Measurements from ENCODE around the gene FBN1.

Gene FBN1

GRCh38 chr15:48437178-48437577 is 208.3 kb downstream of the FBN1 start:
- Histone ChIP-seq H3K27ac (ENCODE audit: low read length) (no peak overlapping the region), H3K4me3 (ENCODE audit: low read length in 2 of 2) (no peak overlapping the region), H3K27me3 (ENCODE audit: control insufficient read depth in 1 of 2, insufficient read depth in 2 of 2, low read length in 2 of 2) (no peaks in the 10 kb centered on the region), H3K4me1 (ENCODE audit: control insufficient read depth, insufficient read depth, low read length) (no peaks in the 10 kb centered on the region), H3K36me3 (ENCODE audit: control insufficient read depth in 2 of 2, insufficient read depth in 2 of 2, low read length in 2 of 2) (peaks cover 42 to 50% of the 10 kb centered on the region in 2 donors), H3K9me3 (ENCODE audit: control insufficient read depth in 2 of 2, low read length in 2 of 2) (no peaks in the 10 kb centered on the region), H3K9ac (ENCODE audit: low read length in 2 of 2) (no peak overlapping the region)

GRCh38 chr15:48435321-48435720 is 210.2 kb downstream of the FBN1 start:
- H3K4me1 ChIP-seq (ENCODE audit: control insufficient read depth, insufficient read depth, low read length), result no peaks in the 10 kb centered on the region
- no peaks in the 10 kb centered on the region for H3K27me3 ChIP-seq (ENCODE audit: control insufficient read depth in 1 of 2, insufficient read depth in 2 of 2, low read length in 2 of 2)
- peaks cover 41 to 45% of the 10 kb centered on the region in 2 donors for H3K36me3 ChIP-seq (ENCODE audit: control insufficient read depth in 2 of 2, insufficient read depth in 2 of 2, low read length in 2 of 2)
- no peak overlapping the region for H3K4me3 ChIP-seq (ENCODE audit: low read length in 2 of 2)
- no peak overlapping the region for H3K9ac ChIP-seq (ENCODE audit: low read length in 2 of 2)
- H3K9me3 ChIP-seq (ENCODE audit: control insufficient read depth in 2 of 2, low read length in 2 of 2), result no peaks in the 10 kb centered on the region
- no peak overlapping the region for H3K27ac ChIP-seq (ENCODE audit: low read length)

GRCh38 chr15:48433226-48433886 is 212.2 kb downstream of the FBN1 start:
- Histone ChIP-seq H3K9me3 (ENCODE audit: control insufficient read depth in 2 of 2, low read length in 2 of 2) (no peaks in the 10 kb centered on the region), H3K27me3 (ENCODE audit: control insufficient read depth in 1 of 2, insufficient read depth in 2 of 2, low read length in 2 of 2) (no peaks in the 10 kb centered on the region), H3K36me3 (ENCODE audit: control insufficient read depth in 2 of 2, insufficient read depth in 2 of 2, low read length in 2 of 2) (peaks cover 44 to 47% of the 10 kb centered on the region in 2 donors), H3K4me3 (ENCODE audit: low read length in 2 of 2) (no peak overlapping the region), H3K9ac (ENCODE audit: low read length in 2 of 2) (no peak overlapping the region), H3K27ac (ENCODE audit: low read length) (no peak overlapping the region), H3K4me1 (ENCODE audit: control insufficient read depth, insufficient read depth, low read length) (no peaks in the 10 kb centered on the region)

- H3K4me1 ChIP-seq (ENCODE audit: control insufficient read depth, insufficient read depth, low read length), result no peaks in the 10 kb centered on the region
- no peaks in the 10 kb centered on the region for H3K27me3 ChIP-seq (ENCODE audit: control insufficient read depth in 1 of 2, insufficient read depth in 2 of 2, low read length in 2 of 2)
- no peaks in the 10 kb centered on the region for H3K9me3 ChIP-seq (ENCODE audit: control insufficient read depth in 2 of 2, low read length in 2 of 2)
- H3K36me3 ChIP-seq (ENCODE audit: control insufficient read depth in 2 of 2, insufficient read depth in 2 of 2, low read length in 2 of 2), result peaks cover 43 to 50% of the 10 kb centered on the region in 2 donors
- no peak overlapping the region for H3K27ac ChIP-seq (ENCODE audit: low read length)
- H3K4me3 ChIP-seq (ENCODE audit: low read length in 2 of 2), result no peak overlapping the region
- H3K9ac ChIP-seq (ENCODE audit: low read length in 2 of 2), result no peak overlapping the region
These were observed 212.8 kb downstream of the FBN1 start for GRCh38 chr15:48432688-48433087.

- Histone ChIP-seq H3K36me3 (ENCODE audit: control insufficient read depth in 2 of 2, insufficient read depth in 2 of 2, low read length in 2 of 2) (peaks cover 36 to 53% of the 10 kb centered on the region in 2 donors), H3K27me3 (ENCODE audit: control insufficient read depth in 1 of 2, insufficient read depth in 2 of 2, low read length in 2 of 2) (no peaks in the 10 kb centered on the region), H3K4me3 (ENCODE audit: low read length in 2 of 2) (no peak overlapping the region), H3K9ac (ENCODE audit: low read length in 2 of 2) (no peak overlapping the region), H3K9me3 (ENCODE audit: control insufficient read depth in 2 of 2, low read length in 2 of 2) (no peaks in the 10 kb centered on the region), H3K27ac (ENCODE audit: low read length) (no peak overlapping the region), H3K4me1 (ENCODE audit: control insufficient read depth, insufficient read depth, low read length) (no peaks in the 10 kb centered on the region)
These were observed 217.5 kb downstream of the FBN1 start for GRCh38 chr15:48427960-48428547.

GRCh38 chr15:48427479-48427878 is 218.0 kb downstream of the FBN1 start:
- Histone ChIP-seq H3K4me3 (ENCODE audit: low read length in 2 of 2) (no peak overlapping the region), H3K27ac (ENCODE audit: low read length) (no peak overlapping the region), H3K9ac (ENCODE audit: low read length in 2 of 2) (no peak overlapping the region), H3K36me3 (ENCODE audit: control insufficient read depth in 2 of 2, insufficient read depth in 2 of 2, low read length in 2 of 2) (peaks cover 31 to 49% of the 10 kb centered on the region in 2 donors), H3K27me3 (ENCODE audit: control insufficient read depth in 1 of 2, insufficient read depth in 2 of 2, low read length in 2 of 2) (no peaks in the 10 kb centered on the region), H3K4me1 (ENCODE audit: control insufficient read depth, insufficient read depth, low read length) (no peaks in the 10 kb centered on the region), H3K9me3 (ENCODE audit: control insufficient read depth in 2 of 2, low read length in 2 of 2) (no peaks in the 10 kb centered on the region)

GRCh38 chr15:48426941-48427340 is 218.6 kb downstream of the FBN1 start:
- no peaks in the 10 kb centered on the region for H3K27me3 ChIP-seq (ENCODE audit: control insufficient read depth in 1 of 2, insufficient read depth in 2 of 2, low read length in 2 of 2)
- no peak overlapping the region for H3K4me3 ChIP-seq (ENCODE audit: low read length in 2 of 2)
- peaks cover 26 to 48% of the 10 kb centered on the region in 2 donors for H3K36me3 ChIP-seq (ENCODE audit: control insufficient read depth in 2 of 2, insufficient read depth in 2 of 2, low read length in 2 of 2)
- H3K9ac ChIP-seq (ENCODE audit: low read length in 2 of 2), result no peak overlapping the region
- no peaks in the 10 kb centered on the region for H3K4me1 ChIP-seq (ENCODE audit: control insufficient read depth, insufficient read depth, low read length)
- no peaks in the 10 kb centered on the region for H3K9me3 ChIP-seq (ENCODE audit: control insufficient read depth in 2 of 2, low read length in 2 of 2)
- H3K27ac ChIP-seq (ENCODE audit: low read length), result no peak overlapping the region

GRCh38 chr15:48426044-48426443 is 219.5 kb downstream of the FBN1 start:
- Histone ChIP-seq H3K4me1 (ENCODE audit: control insufficient read depth, insufficient read depth, low read length) (no peaks in the 10 kb centered on the region), H3K27me3 (ENCODE audit: control insufficient read depth in 1 of 2, insufficient read depth in 2 of 2, low read length in 2 of 2) (no peaks in the 10 kb centered on the region), H3K36me3 (ENCODE audit: control insufficient read depth in 2 of 2, insufficient read depth in 2 of 2, low read length in 2 of 2) (peaks cover 35 to 55% of the 10 kb centered on the region in 2 donors), H3K9me3 (ENCODE audit: control insufficient read depth in 2 of 2, low read length in 2 of 2) (no peaks in the 10 kb centered on the region), H3K4me3 (ENCODE audit: low read length in 2 of 2) (no peak overlapping the region), H3K27ac (ENCODE audit: low read length) (peak overlapping the region; percentile 11), H3K9ac (ENCODE audit: low read length in 2 of 2) (no peak overlapping the region)

- no peak overlapping the region for H3K9ac ChIP-seq (ENCODE audit: low read length in 2 of 2)
- no peaks in the 10 kb centered on the region for H3K27me3 ChIP-seq (ENCODE audit: control insufficient read depth in 1 of 2, insufficient read depth in 2 of 2, low read length in 2 of 2)
- H3K4me1 ChIP-seq (ENCODE audit: control insufficient read depth, insufficient read depth, low read length), result no peaks in the 10 kb centered on the region
- peaks cover 35 to 52% of the 10 kb centered on the region in 2 donors for H3K36me3 ChIP-seq (ENCODE audit: control insufficient read depth in 2 of 2, insufficient read depth in 2 of 2, low read length in 2 of 2)
- H3K27ac ChIP-seq (ENCODE audit: low read length), result no peak overlapping the region
- no peak overlapping the region for H3K4me3 ChIP-seq (ENCODE audit: low read length in 2 of 2)
- H3K9me3 ChIP-seq (ENCODE audit: control insufficient read depth in 2 of 2, low read length in 2 of 2), result no peaks in the 10 kb centered on the region
These were observed 220.5 kb downstream of the FBN1 start for GRCh38 chr15:48425051-48425450.

- H3K9me3 ChIP-seq (ENCODE audit: control insufficient read depth in 2 of 2, low read length in 2 of 2), result no peaks in the 10 kb centered on the region
- no peaks in the 10 kb centered on the region for H3K4me1 ChIP-seq (ENCODE audit: control insufficient read depth, insufficient read depth, low read length)
- H3K4me3 ChIP-seq (ENCODE audit: low read length in 2 of 2), result no peak overlapping the region
- peaks cover 38 to 59% of the 10 kb centered on the region in 2 donors for H3K36me3 ChIP-seq (ENCODE audit: control insufficient read depth in 2 of 2, insufficient read depth in 2 of 2, low read length in 2 of 2)
- no peak overlapping the region for H3K27ac ChIP-seq (ENCODE audit: low read length)
- no peak overlapping the region for H3K9ac ChIP-seq (ENCODE audit: low read length in 2 of 2)
- no peaks in the 10 kb centered on the region for H3K27me3 ChIP-seq (ENCODE audit: control insufficient read depth in 1 of 2, insufficient read depth in 2 of 2, low read length in 2 of 2)
These were observed 221.5 kb downstream of the FBN1 start for GRCh38 chr15:48423896-48424475.

- peaks cover 38 to 64% of the 10 kb centered on the region in 2 donors for H3K36me3 ChIP-seq (ENCODE audit: control insufficient read depth in 2 of 2, insufficient read depth in 2 of 2, low read length in 2 of 2)
- H3K4me3 ChIP-seq (ENCODE audit: low read length in 2 of 2), result no peak overlapping the region
- H3K4me1 ChIP-seq (ENCODE audit: control insufficient read depth, insufficient read depth, low read length), result no peaks in the 10 kb centered on the region
- H3K27me3 ChIP-seq (ENCODE audit: control insufficient read depth in 1 of 2, insufficient read depth in 2 of 2, low read length in 2 of 2), result no peaks in the 10 kb centered on the region
- H3K9ac ChIP-seq (ENCODE audit: low read length in 2 of 2), result no peak overlapping the region
- no peaks in the 10 kb centered on the region for H3K9me3 ChIP-seq (ENCODE audit: control insufficient read depth in 2 of 2, low read length in 2 of 2)
- no peak overlapping the region for H3K27ac ChIP-seq (ENCODE audit: low read length)
These were observed 222.2 kb downstream of the FBN1 start for GRCh38 chr15:48423342-48423741.

Measured in stomach smooth muscle (tissue), 2 donors.